ENCODE data around the gene NT5C1A.

GRCh38 chr1:39681999-39682398 lies 10.1 kb upstream of the NT5C1A start:
- TF ChIP-seq POLR2AphosphoS5 (IDR thresholded peaks at IDR 0.05; ENCODE audit: borderline replicate concordance, low read depth, low read length), result no peak
- TF ChIP-seq EZH2 (IDR thresholded peaks at IDR 0.05), result no peak
